ENCODE data around the gene ANKRD65. TPM values are rescaled to one million over a fixed set of nuclear protein-coding genes. Genes with fewer than 3 reads are reported as not detected.
A peak's percentile ranks its signal among the peaks of the same experiment; 100 is the strongest.
"Not testable (repeated sequence)": the region's sequence is repeated elsewhere in the genome, so short reads cannot be mapped to it uniquely, and the experiment has no call there.

Gene ANKRD65
- total RNA-seq, 1 donor from 2014 or later: 2.1 TPM

- ATAC-seq (no peak), DNase-seq (no peak)
- intact Hi-C loops (cut with micrococcal nuclease): no loop called here
These were observed 39.8 kb downstream of the ANKRD65 start for GRCh38 chr1:1381294-1381693.

DNA sequence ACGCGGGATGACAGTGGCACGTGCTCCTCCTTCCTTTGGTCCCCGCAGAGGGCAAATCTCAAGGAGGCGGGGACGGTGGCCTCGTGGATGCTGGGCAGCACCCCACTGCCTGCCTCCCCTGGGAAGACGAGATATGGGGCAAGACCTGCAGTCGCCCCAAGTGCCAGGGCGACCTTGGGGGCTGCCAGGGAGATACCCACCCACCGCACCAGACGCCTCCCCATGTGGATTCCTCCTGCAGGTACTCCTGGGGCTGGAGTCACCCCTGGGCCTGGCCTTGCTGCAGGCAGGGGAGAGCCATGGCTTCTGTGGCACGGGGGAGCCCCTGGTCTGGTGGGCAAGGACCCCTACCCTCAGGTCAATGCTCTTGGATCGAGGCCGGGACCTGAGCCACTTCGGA, 40.2 kb downstream of the ANKRD65 start:
- ATAC-seq (no peak), DNase-seq (no peak)
- intact Hi-C loops (cut with micrococcal nuclease): no loop called here

DNA sequence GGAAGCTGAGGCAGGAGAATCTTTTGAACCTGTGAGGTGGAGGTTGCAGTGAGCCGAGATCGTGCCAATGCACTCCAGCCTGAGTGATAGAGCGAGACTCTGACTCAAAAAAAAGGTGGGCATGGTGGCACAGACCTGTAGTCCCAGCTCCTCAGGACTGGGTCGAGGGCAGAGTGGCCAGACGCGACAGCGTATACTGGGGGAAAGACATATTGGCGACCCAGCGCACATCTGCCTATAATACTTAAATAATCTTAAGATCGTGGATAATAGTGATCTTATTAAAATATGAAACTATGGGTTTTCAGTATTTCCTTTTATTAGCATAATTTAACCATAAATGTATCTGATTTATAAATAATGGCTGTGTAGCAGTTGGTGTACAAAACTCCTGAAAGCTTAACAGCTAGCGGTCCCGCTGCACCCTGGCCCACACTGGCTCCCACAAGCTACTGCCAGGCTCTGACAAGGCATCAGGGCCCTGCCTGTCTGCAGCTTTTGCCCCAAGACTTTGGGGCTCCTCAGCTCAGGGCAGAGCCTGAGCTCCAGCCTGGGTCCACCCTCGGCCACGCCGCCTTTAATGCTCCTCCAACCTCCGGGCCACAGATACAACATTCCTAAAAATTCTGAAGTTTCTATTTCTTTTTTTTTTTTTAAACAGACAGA, 43.4 kb downstream of the ANKRD65 start:
- intact Hi-C loops (cut with micrococcal nuclease): no loop called here
- DNase-seq (peak; percentile 27), ATAC-seq (no peak)

GRCh38 chr1:1376551-1377226, 44.4 kb downstream of the ANKRD65 start:
- DNase-seq (peak; percentile 28), ATAC-seq (no peak)
- intact Hi-C loops (cut with micrococcal nuclease): no loop called here

GRCh38 chr1:1374929-1375662, 46.0 kb downstream of the ANKRD65 start, which contains the start of gene AURKAIP1:
Gene AURKAIP1 (minus strand): TSS chr1:1375207. CDS start chr1:1374756, 451 bp downstream.
- peak; percentile 98 for DNase-seq
- ATAC-seq: peak; percentile 95
- intact Hi-C loops (cut with micrococcal nuclease): no loop called here

- ATAC-seq (peak; percentile 1), DNase-seq (peak; percentile 60)
- intact Hi-C loops (cut with micrococcal nuclease): no loop called here
These were observed 46.5 kb downstream of the ANKRD65 start for GRCh38 chr1:1374589-1374928.

DNA sequence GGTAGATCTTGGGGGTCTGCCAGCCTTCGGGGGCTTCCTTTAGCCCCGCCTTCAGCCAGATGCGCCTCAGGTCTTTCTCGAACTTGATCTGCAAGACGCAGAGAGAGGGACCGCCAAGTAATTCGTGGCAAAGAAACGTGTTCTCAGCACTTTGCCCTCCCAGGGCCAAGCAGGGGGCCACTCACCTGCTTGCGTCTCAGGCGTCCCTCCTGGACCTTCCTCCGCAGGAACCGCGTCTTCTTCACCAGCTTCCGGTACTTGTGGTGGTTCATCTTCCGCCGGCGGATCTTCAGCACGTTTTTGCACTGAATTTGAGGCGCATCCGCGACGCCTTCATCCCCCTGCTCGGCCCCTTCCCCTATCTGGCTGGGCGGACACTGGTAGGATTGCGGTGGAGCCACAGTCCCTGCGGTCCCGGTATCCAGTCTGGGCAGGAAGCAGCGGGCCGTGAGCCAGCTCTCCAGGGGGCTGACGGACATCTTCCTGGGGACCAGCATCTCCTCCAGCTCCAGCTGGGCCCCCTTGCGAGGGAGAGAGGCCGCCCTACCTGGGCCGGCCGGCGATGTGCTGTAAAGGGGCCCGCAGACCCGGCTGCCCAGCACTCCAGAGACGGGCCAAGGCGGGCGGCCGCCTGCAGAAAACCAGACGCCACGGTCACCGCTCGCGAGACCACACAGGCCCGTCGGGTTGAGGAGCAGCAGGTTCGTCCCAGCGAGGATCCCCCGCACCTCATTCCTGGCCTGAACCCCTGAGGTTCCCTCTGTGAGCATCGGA, 47.1 kb downstream of the ANKRD65 start:
- intact Hi-C loops (cut with micrococcal nuclease): no loop called here
- DNase-seq: peak; percentile 39

GRCh38 chr1:1373051-1373814, 47.8 kb downstream of the ANKRD65 start:
- DNase-seq (peak; percentile 34), ATAC-seq (no peak)
- intact Hi-C loops (cut with micrococcal nuclease): no loop called here

More for the DNA sequence above, 47.1 kb downstream of the ANKRD65 start:
- no peak for ATAC-seq

DNA sequence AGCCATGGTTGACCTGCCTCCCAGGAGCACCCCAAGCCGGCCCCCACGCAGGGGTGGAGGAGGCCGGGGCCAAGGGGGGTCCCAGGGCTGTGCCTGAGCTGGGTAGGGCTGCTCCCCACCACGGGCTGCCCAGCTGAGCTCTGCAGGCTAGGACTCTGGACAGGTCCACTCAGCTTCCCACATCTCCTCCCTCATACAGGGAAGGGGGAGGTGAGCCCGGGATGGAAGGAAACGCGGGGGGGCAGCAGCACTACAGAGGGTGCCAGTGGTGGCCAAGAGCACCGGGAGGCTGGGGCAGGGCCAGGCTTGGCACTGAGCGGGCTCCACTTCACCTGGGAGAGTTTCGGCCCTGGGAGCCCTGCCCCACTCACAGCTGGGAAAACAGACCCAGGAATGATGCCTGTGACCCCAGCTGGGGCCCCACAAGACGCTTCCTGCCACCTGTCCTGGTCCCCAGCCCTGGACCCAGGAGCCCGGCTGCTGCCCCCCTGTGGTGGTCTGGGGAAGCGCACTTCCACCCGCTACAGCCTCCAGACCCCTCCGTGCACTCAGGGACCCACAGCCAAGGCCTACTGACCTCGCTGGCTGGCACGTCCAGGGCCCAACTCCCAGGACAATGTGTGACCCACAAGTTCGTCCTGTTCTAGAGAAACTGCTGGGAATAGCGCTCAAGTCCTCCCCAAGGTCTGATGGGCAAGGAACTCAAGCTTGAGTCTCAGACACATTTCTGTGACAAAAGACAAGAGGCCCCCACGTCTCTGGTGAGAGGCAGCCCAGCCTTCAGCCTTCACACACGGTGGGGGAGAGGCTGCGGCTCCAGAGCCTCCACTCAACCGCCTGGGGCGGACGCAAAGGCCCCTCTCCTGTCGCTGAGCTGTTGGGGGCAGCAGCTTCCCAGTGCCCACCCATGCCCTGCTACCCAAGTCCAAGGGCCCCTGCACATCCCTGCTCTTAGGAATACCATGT, 49.0 kb downstream of the ANKRD65 start:
- intact Hi-C loops (cut with micrococcal nuclease): no loop called here
- peak; percentile 33 for ATAC-seq
- peak; percentile 80 for DNase-seq

DNA sequence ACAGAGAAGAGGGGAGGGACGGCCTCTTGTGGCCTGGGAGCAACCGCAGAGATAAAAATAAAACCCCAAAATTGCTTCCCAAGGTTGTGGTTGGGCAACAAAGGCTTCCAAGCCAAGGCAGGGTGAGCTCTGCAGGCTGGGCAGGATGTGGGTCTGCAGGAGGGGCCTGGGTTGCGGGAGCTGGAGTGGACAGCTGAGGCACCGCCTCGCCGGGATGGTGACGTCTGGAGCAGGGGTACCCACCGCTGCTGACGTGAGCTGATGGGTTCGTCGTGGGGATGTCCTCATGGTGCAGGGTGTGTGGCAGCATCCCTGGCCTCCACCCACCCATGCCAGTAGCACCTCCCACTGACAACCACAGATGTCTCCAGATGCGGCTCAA, 49.7 kb downstream of the ANKRD65 start:
- ATAC-seq: no peak
- peak; percentile 35 for DNase-seq
- intact Hi-C loops (cut with micrococcal nuclease): no loop called here

DNA sequence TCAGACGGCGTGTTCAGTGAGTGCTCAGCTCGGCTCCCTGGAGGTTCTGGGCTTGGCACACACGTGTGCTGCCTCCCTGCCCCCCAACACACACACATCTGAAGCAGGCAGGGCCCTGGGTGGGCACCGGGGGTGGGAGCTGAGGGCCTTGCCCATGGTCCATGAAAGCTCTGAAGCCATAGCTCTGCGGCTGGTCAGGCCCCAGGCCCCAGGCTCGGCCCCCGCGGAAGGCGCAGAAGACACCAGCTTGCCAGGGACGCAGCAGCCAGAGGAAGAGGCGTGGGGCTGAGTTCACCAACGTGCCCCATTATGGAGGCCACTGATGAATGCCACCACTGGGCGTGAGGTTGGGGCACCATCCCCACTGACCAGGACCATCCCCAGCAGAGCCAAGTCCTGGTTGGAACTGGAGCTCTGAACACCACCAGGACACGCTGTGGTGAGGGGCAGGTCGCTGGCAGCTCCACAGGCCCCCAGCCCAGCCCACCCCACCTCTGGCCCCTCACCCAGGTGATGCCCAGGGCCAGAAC, 50.2 kb downstream of the ANKRD65 start:
- DNase-seq (peak; percentile 29), ATAC-seq (no peak)
- intact Hi-C loops (cut with micrococcal nuclease): no loop called here

DNA sequence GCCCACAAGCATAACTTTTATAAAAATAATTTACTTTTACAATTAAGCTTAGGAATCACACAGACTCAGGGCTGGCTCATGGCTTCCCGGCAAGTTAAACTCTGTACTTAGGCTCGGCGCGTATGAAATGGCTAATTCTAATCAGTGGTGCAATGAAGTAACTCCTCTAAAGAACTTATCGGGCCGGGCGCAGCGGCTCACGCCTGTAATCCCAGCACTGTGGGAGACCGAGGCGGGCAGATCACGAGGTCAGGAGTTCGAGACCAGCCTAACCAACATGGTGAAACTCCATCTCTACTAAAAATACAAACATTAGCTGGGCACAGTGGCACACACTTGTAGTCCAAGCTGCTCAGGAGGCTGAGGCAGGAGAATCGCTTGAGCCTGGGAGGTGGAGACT, 51.0 kb downstream of the ANKRD65 start:
- DNase-seq: peak; percentile 9
- intact Hi-C loops (cut with micrococcal nuclease); ATAC-seq: not testable (repeated sequence)

Other genes starting within 250 kb of the ANKRD65 start
- not detected for gene TTLL10, start 247.4 kb downstream of the ANKRD65 start, total RNA-seq
- 0.32 TPM for gene TNFRSF18, start 214.7 kb downstream of the ANKRD65 start, total RNA-seq
- 2.3 TPM for gene TNFRSF4, start 207.1 kb downstream of the ANKRD65 start, total RNA-seq
- gene SDF4, start 189.3 kb downstream of the ANKRD65 start, total RNA-seq: 117 TPM
- gene B3GALT6, start 189.0 kb downstream of the ANKRD65 start, total RNA-seq: 7.5 TPM
- gene C1QTNF12, start 174.6 kb downstream of the ANKRD65 start, total RNA-seq: 0.50 TPM
- 39.5 TPM for gene UBE2J2, start 147.4 kb downstream of the ANKRD65 start, total RNA-seq
- gene SCNN1D, start 140.8 kb downstream of the ANKRD65 start, total RNA-seq: 3.0 TPM
- gene ACAP3, start 113.3 kb downstream of the ANKRD65 start, total RNA-seq: 60.4 TPM
- gene PUSL1, start 112.7 kb downstream of the ANKRD65 start, total RNA-seq: 11.1 TPM
- 77.2 TPM for gene INTS11, start 96.6 kb downstream of the ANKRD65 start, total RNA-seq
- 112 TPM for gene CPTP, start 96.5 kb downstream of the ANKRD65 start, total RNA-seq
- 0.57 TPM for gene TAS1R3, start 90.0 kb downstream of the ANKRD65 start, total RNA-seq
- 144 TPM for gene DVL1, start 71.9 kb downstream of the ANKRD65 start, total RNA-seq
- 16.8 TPM for gene MXRA8, start 62.7 kb downstream of the ANKRD65 start, total RNA-seq
- gene AURKAIP1, start 46.1 kb downstream of the ANKRD65 start, total RNA-seq: 268 TPM
- 61.0 TPM for gene CCNL2, start 21.9 kb downstream of the ANKRD65 start, total RNA-seq
- 155 TPM for gene MRPL20, start 14.0 kb downstream of the ANKRD65 start, total RNA-seq
- 13.5 TPM for gene VWA1, start 14.4 kb upstream of the ANKRD65 start, total RNA-seq
- gene ATAD3C, start 28.4 kb upstream of the ANKRD65 start, total RNA-seq: 1.9 TPM
- gene ATAD3B, start 50.5 kb upstream of the ANKRD65 start, total RNA-seq: 9.5 TPM
- gene ATAD3A, start 90.9 kb upstream of the ANKRD65 start, total RNA-seq: 18.3 TPM
- 8.9 TPM for gene TMEM240, start 119.3 kb upstream of the ANKRD65 start, total RNA-seq
- gene SSU72, start 153.6 kb upstream of the ANKRD65 start, total RNA-seq: 118 TPM
- 3.6 TPM for gene FNDC10, start 178.9 kb upstream of the ANKRD65 start, total RNA-seq
- gene MIB2, start 194.2 kb upstream of the ANKRD65 start, total RNA-seq: 131 TPM
- 47.9 TPM for gene MMP23B, start 210.9 kb upstream of the ANKRD65 start, total RNA-seq
- gene CDK11B, start 237.7 kb upstream of the ANKRD65 start, total RNA-seq: 26.1 TPM

Measured in left ventricle myocardium superior (tissue), 1 donor.